AG04450 (cell line): ENCODE measurements around the gene WDR86. TPM values are rescaled to one million over a fixed set of nuclear protein-coding genes. Genes with fewer than 3 reads are reported as not detected.

Experiments
- CTCF ChIA-PET: fragments of 300-600, 350-600 bp; formaldehyde crosslinking; extraction: SDS; loops from one replicate; lab custom pipeline; 2022; ENCODE audit warnings: antibody characterized with exemption, inconsistent platforms; lab: Charles Lee
- POLR2A ChIA-PET: fragments of 350-600 bp; formaldehyde crosslinking; extraction: SDS; loops from one replicate; lab custom pipeline; 2021; ENCODE audit warnings: antibody characterized with exemption, inconsistent platforms; lab: Yijun Ruan, JAX
- DNase-seq: peaks from one replicate; pipeline ENCODE4 v3.0.0-alpha.2; 2011; ENCODE audit warnings: low read depth, low spot score
- H3K27ac ChIP-seq: one replicate; pipeline ENCODE4 v1.5.1; 2012; ENCODE audit warnings: low read depth, low read length, control low read depth
- H3K27me3 ChIP-seq: one replicate; pipeline ENCODE4 v1.6.0; 2012; ENCODE audit warnings: low read length; ENCODE audit not compliant: control insufficient read depth, insufficient read depth
- H3K4me3 ChIP-seq: 2 replicates; pipeline ENCODE4 v1.5.1; 2011; ENCODE audit warnings: mild to moderate bottlenecking, low read depth, low read length, control low read depth
- H3K9me3 ChIP-seq: 2 replicates; pipeline ENCODE4 v1.5.1; 2012; ENCODE audit warnings: low read length; ENCODE audit not compliant: control insufficient read depth, insufficient read depth
- CTCF ChIP-seq: IDR thresholded peaks from 2 replicates; pipeline ENCODE4 v1.5.1; 2011; ENCODE audit warnings: low read depth, low read length, control low read depth, inconsistent platforms
- polyA plus RNA-seq: library from polyadenylated mRNA; depleted of rRNA; stranded (reverse); fragments of >200 nt; gene quantifications from 2 replicates; pipeline ENCODE4 v1.2.3, GENCODE V29; 2011

WDR86 gene
- polyA plus RNA-seq, 1 experiment, result 0.15 TPM

- Histone ChIP-seq H3K9me3 (0 out of 2 replicates have a peak, but pooled peaks cover 2% of the 10 kb centered on the region), H3K4me3 (peak overlapping the region; percentile 71), H3K27me3 (peaks cover 7% of the 10 kb centered on the region), H3K27ac (no peak overlapping the region)
- DNase-seq, result no peak
- CTCF ChIA-PET, result interaction anchor here (1.1 to 2.5 kb wide), 4 partner anchors 10 to 38 kb away, joined by 3 to 12 read pairs (median 4); no protein-coding TSS in a partner anchor
- POLR2A ChIA-PET, result interaction anchor here (0.9 to 1.1 kb wide), 3 partner anchors 24 to 162 kb away, joined by 3 to 5 read pairs (median 3); no protein-coding TSS in a partner anchor
- no peak for TF ChIP-seq CTCF
Measured at GRCh38 chr7:151342102-151342646, 67.7 kb downstream of the WDR86 start.

- no peak for TF ChIP-seq CTCF
- CTCF ChIA-PET, result interaction anchor here (0.7 to 2.5 kb wide), 6 partner anchors 11 to 109 kb away, joined by 3 to 12 read pairs (median 3); no protein-coding TSS in a partner anchor
- H3K9me3 ChIP-seq, result 0 out of 2 replicates have a peak, but pooled peaks cover 2% of the 10 kb centered on the region
- peaks cover 7% of the 10 kb centered on the region for H3K27me3 ChIP-seq
- H3K4me3 ChIP-seq, result peak within 1 kb of the TSS; percentile 71
- no peak within 1 kb of the TSS for H3K27ac ChIP-seq
- POLR2A ChIA-PET, result interaction anchor here (0.6 to 1.1 kb wide), 8 partner anchors 14 to 491 kb away, joined by 3 to 7 read pairs (median 4); no protein-coding TSS in a partner anchor
- peak; percentile 46 for DNase-seq
Measured at GRCh38 chr7:151341357-151342101, 68.3 kb downstream of the WDR86 start, which contains the start of gene NUB1. Gene NUB1, plus strand, starts transcription at chr7:151341812. Its CDS starts 3,538 bp downstream, at chr7:151345350.

GRCh38 chr7:151340794-151341356 is 69.0 kb downstream of the WDR86 start:
- TF ChIP-seq CTCF, result 0 out of 2 replicates have a peak, but pooled peaks have one; percentile 14
- Histone ChIP-seq H3K9me3 (0 out of 2 replicates have a peak, but pooled peaks cover 2% of the 10 kb centered on the region), H3K4me3 (peak overlapping the region; percentile 50), H3K27ac (no peak overlapping the region), H3K27me3 (peaks cover 7% of the 10 kb centered on the region)
- ChIA-PET CTCF (interaction anchor here (0.7 to 2.5 kb wide), 5 partner anchors 12 to 110 kb away, joined by 3 to 12 read pairs (median 3); no protein-coding TSS in a partner anchor), POLR2A (interaction anchor here (0.6 to 1.1 kb wide), 7 partner anchors 13 to 163 kb away, joined by 3 to 7 read pairs (median 4); no protein-coding TSS in a partner anchor)
- no peak for DNase-seq

- Histone ChIP-seq H3K4me3 (no peak overlapping the region), H3K27me3 (peaks cover 8% of the 10 kb centered on the region), H3K9me3 (0 out of 2 replicates have a peak, but pooled peaks cover 2% of the 10 kb centered on the region), H3K27ac (no peak overlapping the region)
- ChIA-PET POLR2A (interaction anchor here (0.6 kb wide), 1 partner anchor 126 kb away, joined by 3 read pairs; no protein-coding TSS in a partner anchor), CTCF (interaction anchor here (0.6 to 2.5 kb wide), 5 partner anchors 10 to 30 kb away, joined by 3 to 12 read pairs (median 4); no protein-coding TSS in a partner anchor)
- DNase-seq, result no peak
- no peak for TF ChIP-seq CTCF
Measured at GRCh38 chr7:151339651-151340382, 70.0 kb downstream of the WDR86 start.
